GM18861 (cell line): ENCODE data around the gene ABAT.

ENCODE experiments used
- ATAC-seq: cut with Tn5 transposase; IDR thresholded peaks from one replicate; pipeline ENCODE4 v1.9.1; 2021; ENCODE audit not compliant: unreplicated experiment

ABAT gene

GRCh38 chr16:8674413-8675022 is at the start of gene ABAT:
ABAT (plus strand) TSS chr16:8674617; CDS start chr16:8735740, 61,123 bp downstream.
- peak; percentile 96 for ATAC-seq

- no peak for ATAC-seq
These were observed 48.8 kb upstream of the ABAT start for GRCh38 chr16:8625491-8626087.

DNA sequence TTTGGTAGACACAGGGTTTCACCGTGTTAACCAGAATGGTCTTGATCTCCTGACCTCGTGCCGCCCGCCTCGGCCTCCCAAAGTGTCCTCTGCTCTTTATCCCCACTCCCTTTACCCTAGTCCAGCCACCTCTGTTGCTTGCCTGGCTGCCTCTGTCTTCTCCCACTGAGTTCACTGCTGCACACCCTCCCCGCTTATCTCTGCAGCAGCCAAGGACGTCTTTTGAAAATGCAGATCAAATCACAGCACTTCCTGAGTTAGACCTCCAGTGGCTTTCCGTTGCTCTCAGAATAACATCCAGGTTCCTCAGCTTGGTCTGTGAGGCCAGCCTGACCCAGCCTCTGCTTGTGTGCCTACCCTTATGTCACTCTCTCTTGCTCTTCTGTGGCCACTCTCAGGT is 47.5 kb upstream of the ABAT start:
- ATAC-seq: no peak

- ATAC-seq: no peak
These were observed 47.0 kb upstream of the ABAT start for GRCh38 chr16:8627456-8627855.

- no peak for ATAC-seq
These were observed 45.3 kb upstream of the ABAT start for GRCh38 chr16:8628981-8629725.

- ATAC-seq: no peak
These were observed 44.0 kb upstream of the ABAT start for GRCh38 chr16:8630255-8630953.

DNA sequence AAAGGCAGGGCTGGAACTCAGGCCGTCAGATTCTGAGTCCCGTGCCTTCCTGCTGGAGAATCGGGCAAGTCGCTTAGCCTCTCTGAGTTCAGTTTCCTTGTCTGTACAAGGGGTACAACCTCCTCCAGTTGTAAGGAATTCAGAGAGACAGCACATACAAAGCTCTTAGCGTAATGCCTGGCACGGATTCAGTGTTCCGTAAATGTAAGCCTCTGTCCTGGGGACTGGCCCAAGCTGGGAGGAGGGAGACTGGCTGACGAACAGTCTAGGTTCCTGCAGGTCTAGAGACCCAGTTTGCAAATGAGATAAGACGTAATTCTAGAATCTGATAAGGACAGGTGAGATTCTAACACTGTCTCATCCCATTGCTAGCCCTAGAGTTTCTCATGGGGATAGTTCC is 43.0 kb upstream of the ABAT start:
- no peak for ATAC-seq

- no peak for ATAC-seq
These were observed 42.5 kb upstream of the ABAT start for GRCh38 chr16:8631818-8632465.

DNA sequence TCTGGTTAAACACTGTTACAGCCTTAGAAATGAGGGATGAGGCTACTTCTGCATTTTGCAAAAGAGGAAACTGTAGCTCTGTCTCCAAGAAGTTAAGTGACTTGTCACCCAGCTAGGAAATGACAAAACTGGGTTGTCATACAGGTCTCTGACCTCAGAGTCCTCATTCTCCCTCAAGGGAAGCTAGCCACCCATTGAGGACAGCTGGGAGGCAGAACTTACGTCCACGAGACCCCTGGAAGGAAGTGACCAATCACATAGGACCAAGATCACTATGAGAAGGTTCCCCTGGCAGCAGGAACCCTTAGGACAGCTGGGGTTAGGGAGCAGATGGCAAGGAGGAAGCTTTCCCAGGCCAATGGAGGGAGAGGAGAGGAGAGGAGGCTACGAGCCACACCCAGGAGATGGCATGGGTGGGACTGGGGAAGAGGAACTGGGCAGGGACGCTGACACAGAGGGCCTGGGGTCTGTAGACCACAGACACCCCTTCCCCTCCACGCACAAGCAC is 41.7 kb upstream of the ABAT start:
- no peak for ATAC-seq

DNA sequence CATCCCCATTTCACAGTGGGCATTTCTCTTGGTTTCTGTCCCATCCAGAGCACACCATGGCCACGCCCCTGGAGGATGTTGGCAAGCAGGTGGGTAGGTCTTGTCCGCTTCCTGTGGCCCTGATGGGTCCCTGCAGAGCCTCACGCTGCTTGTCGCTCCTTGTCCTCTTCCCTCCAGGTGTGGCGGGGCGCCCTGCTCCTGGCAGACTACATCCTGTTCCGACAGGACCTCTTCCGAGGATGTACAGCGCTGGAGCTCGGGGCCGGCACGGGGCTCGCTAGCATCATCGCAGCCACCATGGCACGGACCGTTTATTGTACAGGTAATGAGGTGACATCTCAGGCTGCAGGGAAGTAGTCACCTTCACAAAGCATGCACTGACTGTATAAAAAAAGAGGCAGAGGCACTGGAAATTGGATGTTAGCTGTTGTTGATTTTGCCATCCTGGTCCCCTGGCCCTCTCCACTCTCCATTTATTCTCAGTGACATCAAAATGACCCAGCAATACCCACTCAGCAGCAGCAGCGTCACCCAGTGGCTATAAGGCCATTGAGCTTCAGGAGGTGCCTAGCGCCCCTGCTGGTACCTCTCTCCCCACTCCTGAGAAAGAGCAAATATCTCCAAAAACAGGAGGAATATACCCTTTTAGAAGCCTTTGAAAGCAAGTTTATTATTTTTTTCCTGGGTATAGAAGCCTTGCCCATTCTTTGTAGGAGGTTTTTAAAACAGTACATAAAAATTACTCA is 39.3 kb upstream of the ABAT start:
- no peak for ATAC-seq

- ATAC-seq: no peak
These were observed 34.7 kb upstream of the ABAT start for GRCh38 chr16:8639694-8640093.

- ATAC-seq: no peak
These were observed 32.7 kb upstream of the ABAT start for GRCh38 chr16:8641671-8642070.

DNA sequence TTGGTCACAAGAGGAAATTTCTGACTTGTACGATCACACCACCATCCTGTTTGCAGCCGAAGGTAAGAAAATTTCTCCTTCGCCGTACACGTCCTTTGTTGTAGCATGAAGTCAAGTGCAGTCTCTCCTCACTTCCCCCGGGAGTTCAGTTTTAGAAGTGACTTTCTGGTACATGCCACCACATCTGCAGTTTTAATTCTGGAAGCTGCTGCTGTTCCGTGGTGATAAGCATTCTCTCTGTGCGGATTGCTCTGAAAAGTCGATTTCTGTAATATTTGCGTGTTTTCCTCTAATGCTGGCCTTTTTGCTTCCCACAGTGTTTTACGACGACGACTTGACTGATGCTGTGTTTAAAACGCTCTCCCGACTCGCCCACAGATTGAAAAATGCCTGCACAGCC is 32.3 kb upstream of the ABAT start:
- ATAC-seq: no peak

- ATAC-seq: no peak
These were observed 29.9 kb upstream of the ABAT start for GRCh38 chr16:8644211-8645140.

DNA sequence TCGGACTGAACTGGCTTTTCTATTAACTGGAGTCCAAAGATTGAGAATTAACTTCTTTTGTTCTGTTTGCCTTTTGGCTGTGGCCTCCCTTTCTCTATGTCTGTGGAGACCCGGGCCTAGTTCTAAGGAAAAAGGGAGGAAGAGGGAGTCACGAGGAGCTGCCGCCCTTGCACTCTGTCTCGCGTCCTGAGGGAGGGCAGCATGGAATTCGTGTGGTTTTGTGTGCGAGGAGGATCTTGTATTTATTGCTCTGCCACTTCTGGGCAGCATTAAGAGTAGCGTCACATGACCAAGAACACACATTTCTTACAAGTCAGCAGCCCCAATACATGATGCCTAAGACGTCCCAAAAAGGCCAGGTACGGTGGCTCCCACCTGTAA is 29.3 kb upstream of the ABAT start:
- no peak for ATAC-seq

DNA sequence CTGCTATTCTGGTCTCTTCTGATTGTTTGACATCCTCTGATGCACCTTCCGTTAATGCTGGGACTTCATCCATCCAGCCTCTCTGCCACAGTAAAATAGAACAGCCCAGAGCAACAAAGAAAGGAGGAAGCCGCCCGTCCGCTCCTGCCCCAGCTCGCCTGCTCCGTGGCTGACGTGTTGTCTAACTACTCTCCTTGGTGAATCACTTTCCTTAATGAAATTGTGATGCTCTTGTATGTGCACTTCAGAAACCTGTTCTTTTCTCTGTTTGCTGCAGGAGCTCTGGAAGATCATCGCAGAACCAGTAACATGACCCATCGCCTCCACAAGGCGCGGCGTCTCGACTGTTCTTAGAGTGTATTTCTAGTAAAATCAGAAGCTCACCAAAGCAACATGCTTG is 28.6 kb upstream of the ABAT start:
- no peak for ATAC-seq

GRCh38 chr16:8646326-8647053 is 27.9 kb upstream of the ABAT start:
- ATAC-seq: no peak

GRCh38 chr16:8647721-8648318 is 26.6 kb upstream of the ABAT start:
- no peak for ATAC-seq
